CD4-positive, alpha-beta memory T cell (primary cell): ENCODE data around the gene CLPTM1. TPM values are rescaled to one million over a fixed set of nuclear protein-coding genes. Genes with fewer than 3 reads are reported as not detected.

Experiments
- CTCF ChIA-PET: fragments of 350-600 bp; sonication (Branson Sonifier 250); formaldehyde crosslinking; loops from one replicate; lab custom pipeline; 2021; ENCODE audit warnings: inconsistent platforms; ENCODE audit not compliant: partially characterized antibody; lab: Charles Lee
- POLR2A ChIA-PET: fragments of 350-600 bp; sonication (Branson Sonifier 250); formaldehyde crosslinking; loops from one replicate; lab custom pipeline; 2021; ENCODE audit not compliant: partially characterized antibody; lab: Charles Lee
- DNase-seq, 5 donors: peaks; one replicate each; pipeline versions ENCODE4 v3.0.0 to v3.0.0-alpha.2; 2020 to 2022; ENCODE audit warnings: mixed read lengths in 1 of 5
- H3K27ac ChIP-seq: one replicate; pipeline ENCODE4 v1.7.0; 2013; ENCODE audit warnings: low read depth, low read length
- H3K27me3 ChIP-seq: 2 replicates; pipeline ENCODE4 v1.7.0; 2013; ENCODE audit warnings: mild to moderate bottlenecking, low read length, moderate library complexity; ENCODE audit not compliant: insufficient read depth
- H3K36me3 ChIP-seq: 2 replicates; pipeline ENCODE4 v1.7.0; 2013; ENCODE audit warnings: mild to moderate bottlenecking, low read length, moderate library complexity; ENCODE audit not compliant: insufficient read depth
- H3K4me1 ChIP-seq: 2 replicates; pipeline ENCODE4 v1.7.0; 2013; ENCODE audit warnings: mild to moderate bottlenecking, low read length, moderate library complexity; ENCODE audit not compliant: insufficient read depth
- H3K4me3 ChIP-seq, 2 donors: one replicate each; pipeline ENCODE4 v1.7.0; 2013; ENCODE audit warnings: low read length in 2 of 2, mild to moderate bottlenecking in 1 of 2
- H3K9me3 ChIP-seq, 2 donors: one replicate each; pipeline ENCODE4 v1.7.0; 2013; ENCODE audit warnings: low read length in 2 of 2, control low read depth in 1 of 2; ENCODE audit not compliant: control insufficient read depth in 1 of 2
- H3K27ac Mint-ChIP-seq, 7 donors: one replicate each; pipeline ENCODE4 v1.8.0; 2020 to 2021; ENCODE audit warnings: mixed read lengths in 7 of 7, mild to moderate bottlenecking in 6 of 7, inconsistent platforms in 3 of 7, moderate library complexity in 3 of 7
- H3K27me3 Mint-ChIP-seq, 2 donors: one replicate each; pipeline ENCODE4 v1.8.0; 2020 to 2021; ENCODE audit warnings: mixed read lengths in 2 of 2
- H3K36me3 Mint-ChIP-seq, 2 donors: one replicate each; pipeline ENCODE4 v1.8.0; 2020 to 2021; ENCODE audit warnings: mixed read lengths in 2 of 2, inconsistent platforms in 1 of 2, mild to moderate bottlenecking in 1 of 2
- H3K4me1 Mint-ChIP-seq, 4 donors: one replicate each; pipeline ENCODE4 v1.8.0; 2020 to 2021; ENCODE audit warnings: mixed read lengths in 4 of 4, mild to moderate bottlenecking in 1 of 4
- H3K4me3 Mint-ChIP-seq, 8 donors: one replicate each; pipeline ENCODE4 v1.8.0; 2020 to 2021; ENCODE audit warnings: mixed read lengths in 8 of 8, mild to moderate bottlenecking in 7 of 8, moderate library complexity in 6 of 8, inconsistent platforms in 3 of 8
- H3K9me3 Mint-ChIP-seq, 8 donors: one replicate each; pipeline ENCODE4 v1.8.0; 2020 to 2021; ENCODE audit warnings: mixed read lengths in 8 of 8, mild to moderate bottlenecking in 5 of 8, inconsistent platforms in 3 of 8, moderate library complexity in 1 of 8
- intact Hi-C: fragments of 100-400 bp; cut with micrococcal nuclease; formaldehyde crosslinking; loops from one replicate; pipeline ENCODE4 v1.15.1; 2023
- polyA plus RNA-seq, 2 donors: library from polyadenylated mRNA; unstranded; fragments of 300-500 nt; fragmentation: Illumina TruSeq; gene quantifications; one replicate each; pipeline ENCODE4 v1.2.3, GENCODE V29; 2021
- total RNA-seq, 2 experiments: library from RNA; stranded (reverse); gene quantifications; one replicate each; pipeline ENCODE4 v1.2.3, GENCODE V29; 2021

CLPTM1 gene
- total and polyA plus RNA-seq, 4 experiments from 2014 or later = 16.6 to 86.4 (median 56.3) TPM

- Mint-ChIP-seq H3K9me3 (no peaks in the 10 kb centered on the region), H3K27ac (no peak overlapping the region), H3K27me3 (no peaks in the 10 kb centered on the region), H3K36me3 (peaks cover 31 to 53% of the 10 kb centered on the region in 2 donors), H3K4me3 (no peak overlapping the region), H3K4me1 (peaks cover 0 to 2% (median 0%) of the 10 kb centered on the region in 4 donors)
- POLR2A ChIA-PET = no interaction called here
- DNase-seq = no peak
- H3K27me3 ChIP-seq = no peaks in the 10 kb centered on the region
- peaks cover 65% of the 10 kb centered on the region for H3K36me3 ChIP-seq
- H3K4me3 ChIP-seq = no peak overlapping the region
- no peaks in the 10 kb centered on the region for H3K9me3 ChIP-seq
- intact Hi-C loops = no loop called here
- CTCF ChIA-PET = interaction anchor here (1.3 kb wide), 1 partner anchor 23 kb away, joined by 5 read pairs; no protein-coding TSS in a partner anchor
- no peaks in the 10 kb centered on the region for H3K4me1 ChIP-seq
- no peak overlapping the region for H3K27ac ChIP-seq
Observed at GRCh38 chr19:44975444-44975843, 20.3 kb downstream of the CLPTM1 start.

- ChIA-PET POLR2A (no interaction called here), CTCF (no interaction called here)
- H3K27ac Mint-ChIP-seq = peak overlapping the region in 2 of 7 donors; percentile 4 to 52
- H3K9me3 Mint-ChIP-seq = no peaks in the 10 kb centered on the region
- Histone ChIP-seq H3K4me3 (no peak overlapping the region), H3K27ac (no peak overlapping the region), H3K36me3 (peaks cover 45% of the 10 kb centered on the region), H3K4me1 (no peaks in the 10 kb centered on the region), H3K27me3 (no peaks in the 10 kb centered on the region), H3K9me3 (no peaks in the 10 kb centered on the region)
- no peaks in the 10 kb centered on the region for H3K27me3 Mint-ChIP-seq
- H3K4me1 Mint-ChIP-seq = peaks cover 0 to 1% (median under 1%) of the 10 kb centered on the region in 4 donors
- no peak overlapping the region for H3K4me3 Mint-ChIP-seq
- DNase-seq = no peak
- intact Hi-C loops = no loop called here
- H3K36me3 Mint-ChIP-seq = peaks cover 17 to 55% of the 10 kb centered on the region in 2 donors
Observed at GRCh38 chr19:44984005-44984404, 28.8 kb downstream of the CLPTM1 start.

DNA sequence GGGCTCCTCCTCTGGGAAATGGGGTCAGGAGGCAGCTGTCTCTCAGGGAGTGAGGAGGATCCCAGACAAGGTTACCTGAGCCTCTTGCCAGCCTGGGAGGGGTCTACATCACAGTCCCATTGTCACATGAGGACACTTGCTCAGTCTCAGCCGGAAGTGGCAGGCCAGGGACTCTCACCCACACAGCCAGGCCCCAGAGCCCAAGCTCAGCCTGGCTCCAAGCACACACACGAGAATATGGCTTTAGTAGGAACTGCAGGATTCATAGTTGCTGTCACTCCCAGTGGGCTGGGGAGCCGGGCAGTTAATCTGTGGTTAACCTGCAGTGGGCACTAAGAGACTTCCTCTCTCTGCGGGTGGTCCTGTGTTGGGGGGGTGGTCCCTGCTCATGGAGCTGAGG lies 30.3 kb downstream of the CLPTM1 start:
- H3K4me3 ChIP-seq = no peak overlapping the region
- no peaks in the 10 kb centered on the region for H3K4me1 ChIP-seq
- H3K36me3 ChIP-seq = peaks cover 35% of the 10 kb centered on the region
- no peak overlapping the region for H3K4me3 Mint-ChIP-seq
- DNase-seq = no peak
- POLR2A ChIA-PET = no interaction called here
- intact Hi-C loops = no loop called here
- H3K4me1 Mint-ChIP-seq = peaks cover 0 to 3% (median 1%) of the 10 kb centered on the region in 4 donors
- no peak overlapping the region for H3K27ac ChIP-seq
- no peaks in the 10 kb centered on the region for H3K27me3 Mint-ChIP-seq
- peaks cover 11 to 47% of the 10 kb centered on the region in 2 donors for H3K36me3 Mint-ChIP-seq
- H3K27me3 ChIP-seq = no peaks in the 10 kb centered on the region
- no peaks in the 10 kb centered on the region for H3K9me3 Mint-ChIP-seq
- no peaks in the 10 kb centered on the region for H3K9me3 ChIP-seq
- CTCF ChIA-PET = no interaction called here
- H3K27ac Mint-ChIP-seq = peak overlapping the region in 1 of 7 donors; percentile 11

GRCh38 chr19:44986389-44986788 lies 31.2 kb downstream of the CLPTM1 start:
- DNase-seq = no peak
- Histone ChIP-seq H3K4me1 (no peaks in the 10 kb centered on the region), H3K27ac (no peak overlapping the region), H3K27me3 (no peaks in the 10 kb centered on the region), H3K36me3 (peaks cover 37% of the 10 kb centered on the region), H3K4me3 (no peak overlapping the region), H3K9me3 (no peaks in the 10 kb centered on the region)
- intact Hi-C loops = no loop called here
- H3K36me3 Mint-ChIP-seq = peaks cover 11 to 50% of the 10 kb centered on the region in 2 donors
- ChIA-PET POLR2A (no interaction called here), CTCF (no interaction called here)
- no peak overlapping the region for H3K4me3 Mint-ChIP-seq
- peaks cover 0 to 3% (median 1%) of the 10 kb centered on the region in 4 donors for H3K4me1 Mint-ChIP-seq
- H3K27ac Mint-ChIP-seq = peak overlapping the region in 1 of 7 donors; percentile 64
- no peaks in the 10 kb centered on the region for H3K27me3 Mint-ChIP-seq
- no peaks in the 10 kb centered on the region for H3K9me3 Mint-ChIP-seq

DNA sequence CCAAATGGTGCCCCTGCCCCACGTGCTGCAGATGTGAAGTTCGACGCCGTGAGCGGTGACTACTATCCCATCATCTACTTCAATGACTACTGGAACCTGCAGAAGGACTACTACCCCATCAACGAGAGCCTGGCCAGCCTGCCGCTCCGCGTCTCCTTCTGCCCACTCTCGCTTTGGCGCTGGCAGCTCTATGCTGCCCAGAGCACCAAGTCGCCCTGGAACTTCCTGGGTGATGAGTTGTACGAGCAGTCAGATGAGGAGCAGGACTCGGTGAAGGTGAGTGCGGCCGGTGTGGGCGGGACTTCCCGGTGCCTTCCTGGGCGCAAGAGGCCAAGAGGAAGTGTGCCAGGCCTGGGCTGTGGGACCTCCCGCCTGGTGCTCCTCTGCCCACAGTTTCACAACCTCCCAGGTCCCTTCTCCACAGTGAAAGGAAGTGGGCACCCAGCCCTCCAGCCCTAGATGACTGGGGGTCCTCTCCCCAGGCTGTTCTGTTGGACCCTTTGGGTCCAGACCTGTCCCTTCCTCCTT lies 32.0 kb downstream of the CLPTM1 start:
- Histone ChIP-seq H3K9me3 (no peaks in the 10 kb centered on the region), H3K27ac (no peak overlapping the region), H3K4me3 (no peak overlapping the region), H3K4me1 (no peaks in the 10 kb centered on the region), H3K27me3 (no peaks in the 10 kb centered on the region), H3K36me3 (peaks cover 40% of the 10 kb centered on the region)
- POLR2A ChIA-PET = no interaction called here
- Mint-ChIP-seq H3K27ac (peak overlapping the region in 2 of 7 donors; percentile 42 to 56), H3K36me3 (peaks cover 17 to 54% of the 10 kb centered on the region in 2 donors), H3K4me3 (no peak overlapping the region), H3K9me3 (no peaks in the 10 kb centered on the region), H3K27me3 (no peaks in the 10 kb centered on the region), H3K4me1 (peaks cover 0 to 3% (median 1%) of the 10 kb centered on the region in 4 donors)
- intact Hi-C loops = no loop called here
- CTCF ChIA-PET = no interaction called here
- DNase-seq = no peak

DNA sequence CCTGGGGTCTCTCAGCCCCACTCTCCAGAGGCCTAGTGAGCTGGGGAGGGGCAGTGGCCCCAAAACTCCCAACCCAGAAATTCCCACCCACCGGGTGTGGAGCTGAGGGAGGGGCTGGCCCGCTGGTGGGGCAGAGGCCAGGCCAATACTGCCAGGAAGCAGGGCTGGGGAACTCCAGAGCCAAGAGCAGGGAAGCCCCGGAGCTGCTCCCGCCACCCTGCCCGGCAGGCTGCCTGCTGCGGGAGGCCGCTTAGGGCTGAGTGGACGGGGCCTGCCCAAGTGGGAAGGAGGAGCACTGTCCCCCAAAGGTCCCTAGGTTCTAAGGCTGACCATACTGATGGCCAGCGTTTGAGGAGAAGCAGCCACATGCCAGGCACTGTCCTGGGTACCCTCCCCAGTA lies 33.1 kb downstream of the CLPTM1 start:
- Histone ChIP-seq H3K4me3 (no peak overlapping the region), H3K27me3 (no peaks in the 10 kb centered on the region), H3K4me1 (no peaks in the 10 kb centered on the region), H3K9me3 (no peaks in the 10 kb centered on the region), H3K27ac (no peak overlapping the region), H3K36me3 (peaks cover 34% of the 10 kb centered on the region)
- Mint-ChIP-seq H3K27ac (no peak overlapping the region), H3K4me1 (peaks cover 0 to 3% (median 1%) of the 10 kb centered on the region in 4 donors), H3K27me3 (no peaks in the 10 kb centered on the region), H3K4me3 (no peak overlapping the region), H3K36me3 (peaks cover 15 to 51% of the 10 kb centered on the region in 2 donors), H3K9me3 (no peaks in the 10 kb centered on the region)
- intact Hi-C loops = no loop called here
- no peak for DNase-seq
- POLR2A ChIA-PET = interaction anchor here (1.2 kb wide), 1 partner anchor 14 kb away, joined by 3 read pairs; no protein-coding TSS in a partner anchor
- CTCF ChIA-PET = interaction anchor here (0.8 to 1.7 kb wide), 7 partner anchors 12 to 194 kb away, joined by 3 to 13 read pairs (median 3); partner anchors contain the start of gene PPP1R37

DNA sequence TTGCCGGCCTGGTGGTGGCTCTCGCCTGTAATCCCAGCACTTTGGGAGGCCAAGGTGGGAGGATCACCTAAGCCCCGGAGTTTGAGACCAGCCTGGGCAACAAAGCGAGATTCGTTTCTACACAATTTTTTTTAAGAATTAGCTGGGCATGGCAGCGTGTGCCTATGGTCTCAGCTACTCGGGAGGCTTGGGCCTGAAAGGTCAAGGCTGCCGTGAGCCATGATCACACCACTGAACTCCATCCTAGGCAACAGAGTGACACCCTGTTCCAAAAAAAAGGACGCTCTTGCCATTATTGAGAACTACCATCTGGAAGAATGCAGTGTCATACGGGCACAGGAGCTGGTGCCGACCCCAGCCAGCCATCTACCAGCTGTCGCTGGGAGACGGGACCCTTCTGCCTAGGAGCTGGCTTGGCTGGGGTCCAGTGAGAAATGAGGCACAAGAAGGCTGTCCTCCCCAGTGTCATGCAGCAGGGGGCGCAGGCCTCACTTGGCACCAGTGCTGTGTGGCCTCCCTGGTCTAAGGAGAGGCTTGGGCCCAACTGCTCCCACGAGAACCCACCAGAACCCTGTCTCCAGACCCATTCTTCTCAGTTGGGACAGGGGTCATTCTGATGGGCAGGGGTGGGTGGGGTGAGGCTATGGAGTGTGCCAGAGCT lies 33.8 kb downstream of the CLPTM1 start:
- no peak overlapping the region for H3K4me3 ChIP-seq
- H3K9me3 Mint-ChIP-seq = no peaks in the 10 kb centered on the region
- DNase-seq = peak; percentile 58 to 74 (median 65)
- peaks cover 14 to 53% of the 10 kb centered on the region in 2 donors for H3K36me3 Mint-ChIP-seq
- CTCF ChIA-PET = interaction anchor here (0.8 to 1.7 kb wide), 13 partner anchors 9 to 194 kb away, joined by 3 to 13 read pairs (median 3); partner anchors contain the start of gene PPP1R37
- no peaks in the 10 kb centered on the region for H3K27me3 Mint-ChIP-seq
- intact Hi-C loops = loop anchor here (1.0 kb wide), 1 partner anchor 70 kb away; no protein-coding TSS in a partner anchor
- POLR2A ChIA-PET = interaction anchor here (1.2 kb wide), 1 partner anchor 13 kb away, joined by 3 read pairs; no protein-coding TSS in a partner anchor
- no peaks in the 10 kb centered on the region for H3K4me1 ChIP-seq
- no peaks in the 10 kb centered on the region for H3K9me3 ChIP-seq
- H3K27ac ChIP-seq = no peak overlapping the region
- peak overlapping the region in 6 of 7 donors; percentile 47 to 83 (median 70) for H3K27ac Mint-ChIP-seq
- peak overlapping the region in 1 of 8 donors; percentile 12 for H3K4me3 Mint-ChIP-seq
- H3K4me1 Mint-ChIP-seq = peaks cover 0 to 3% (median 1%) of the 10 kb centered on the region in 4 donors
- H3K36me3 ChIP-seq = peaks cover 32% of the 10 kb centered on the region
- H3K27me3 ChIP-seq = no peaks in the 10 kb centered on the region
